Measurements from ENCODE around the gene CFAP410.
A peak's percentile ranks its signal among the peaks of the same experiment; 100 is the strongest.

Gene CFAP410

DNA sequence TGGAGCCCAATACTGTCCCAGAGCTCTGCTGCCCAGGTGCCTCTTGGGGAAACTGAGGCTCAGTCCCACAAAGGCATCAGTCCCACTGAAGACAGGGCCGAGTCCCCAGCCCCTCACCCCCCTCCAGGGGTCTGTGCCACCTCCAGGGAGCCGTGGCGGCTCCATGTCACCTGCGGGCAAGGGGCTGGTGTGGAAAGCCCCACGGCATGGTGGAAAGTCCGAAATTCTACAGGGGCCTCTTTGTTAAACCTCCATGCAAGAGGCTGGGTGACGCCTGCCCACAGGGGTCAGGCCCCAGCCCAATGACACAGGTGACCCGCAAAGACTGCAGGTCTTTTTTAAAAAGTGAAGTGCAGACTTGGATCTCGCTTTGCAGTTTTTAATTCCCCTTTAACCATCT, 56.8 kb downstream of the CFAP410 start:
- DNase-seq = no peak

- no peak for DNase-seq
Observed at GRCh38 chr21:44281801-44282200, 57.4 kb downstream of the CFAP410 start.

- DNase-seq = peak; percentile 83
Observed at GRCh38 chr21:44279354-44280260, 59.6 kb downstream of the CFAP410 start.
